Upper lobe of left lung (tissue), 4 donors: ENCODE data around the gene EFHD2.

Source experiments
- POLR2AphosphoS5 ChIP-seq, 2 donors: sonication (generic); formaldehyde crosslinking; IDR thresholded peaks; one replicate each; pipeline ENCODE4 v1.5.1; 2017; ENCODE audit warnings: antibody characterized with exemption in 2 of 2
- TF ChIP-seq, protein P1 (sequence below), 6 experiments: fragments of 450-650 bp in 4 of 6; fragments of 200-600 bp in 2 of 6; sonication (generic) in 2 of 6; IDR thresholded peaks; one replicate each; pipeline ENCODE4 v1.5.1; 2016 to 2019; ENCODE audit warnings: antibody characterized with exemption in 6 of 6

DNA sequence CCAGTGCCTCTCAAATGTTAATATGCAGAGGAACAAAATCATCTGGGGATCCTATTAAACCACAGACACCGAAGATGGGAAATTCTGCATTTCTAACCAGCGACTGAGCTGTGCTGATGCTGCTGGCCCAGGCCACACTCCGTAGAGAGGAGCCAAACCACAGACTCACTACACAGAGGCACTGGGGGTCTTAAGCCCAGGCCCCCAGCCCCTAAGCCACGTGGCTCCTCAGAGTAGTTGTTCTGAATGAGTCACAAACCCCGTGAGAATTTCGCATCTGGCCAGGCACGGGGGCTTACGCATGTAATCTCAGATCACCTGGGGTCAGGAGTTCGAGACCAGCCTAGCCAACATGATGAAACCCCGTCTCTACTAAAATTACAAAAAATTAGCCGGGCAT, 44.0 kb downstream of the EFHD2 start:
- no peak for TF ChIP-seq POLR2AphosphoS5 (IDR thresholded peaks at IDR 0.05)
- TF ChIP-seq, protein P1, sequence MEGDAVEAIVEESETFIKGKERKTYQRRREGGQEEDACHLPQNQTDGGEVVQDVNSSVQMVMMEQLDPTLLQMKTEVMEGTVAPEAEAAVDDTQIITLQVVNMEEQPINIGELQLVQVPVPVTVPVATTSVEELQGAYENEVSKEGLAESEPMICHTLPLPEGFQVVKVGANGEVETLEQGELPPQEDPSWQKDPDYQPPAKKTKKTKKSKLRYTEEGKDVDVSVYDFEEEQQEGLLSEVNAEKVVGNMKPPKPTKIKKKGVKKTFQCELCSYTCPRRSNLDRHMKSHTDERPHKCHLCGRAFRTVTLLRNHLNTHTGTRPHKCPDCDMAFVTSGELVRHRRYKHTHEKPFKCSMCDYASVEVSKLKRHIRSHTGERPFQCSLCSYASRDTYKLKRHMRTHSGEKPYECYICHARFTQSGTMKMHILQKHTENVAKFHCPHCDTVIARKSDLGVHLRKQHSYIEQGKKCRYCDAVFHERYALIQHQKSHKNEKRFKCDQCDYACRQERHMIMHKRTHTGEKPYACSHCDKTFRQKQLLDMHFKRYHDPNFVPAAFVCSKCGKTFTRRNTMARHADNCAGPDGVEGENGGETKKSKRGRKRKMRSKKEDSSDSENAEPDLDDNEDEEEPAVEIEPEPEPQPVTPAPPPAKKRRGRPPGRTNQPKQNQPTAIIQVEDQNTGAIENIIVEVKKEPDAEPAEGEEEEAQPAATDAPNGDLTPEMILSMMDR (IDR thresholded peaks at IDR 0.05): no peak
